ENCODE measurements around the gene SAMD8.
A peak's percentile ranks its signal among the peaks of the same experiment; 100 is the strongest.

The SAMD8 gene

DNA sequence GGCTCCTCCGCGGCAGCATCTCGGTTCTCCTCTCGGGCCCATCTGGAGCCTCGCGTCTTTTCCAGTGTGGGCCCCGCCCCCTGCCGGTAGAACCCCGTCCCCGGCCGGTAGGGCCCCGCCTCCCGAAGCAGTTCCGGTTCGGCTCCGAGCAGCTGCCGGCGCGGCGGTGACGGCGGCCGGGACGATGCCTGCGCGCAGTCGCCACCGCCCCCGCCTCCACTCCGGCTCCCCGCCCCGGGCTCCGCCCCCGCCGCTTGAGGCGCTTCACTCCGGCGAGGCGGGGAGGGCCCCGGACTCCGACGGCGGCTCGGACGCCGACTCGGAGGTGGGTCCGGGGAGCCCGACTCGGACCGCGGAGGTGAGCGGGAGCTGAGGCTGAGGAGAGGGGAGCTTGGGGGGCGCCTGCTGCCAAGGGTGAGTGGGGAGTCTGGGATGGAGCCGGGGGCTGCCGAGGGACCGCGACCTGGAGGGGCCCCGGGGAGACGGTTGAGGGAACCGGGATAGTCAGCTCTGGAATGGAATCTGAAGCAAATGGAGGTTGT is at the start of gene SAMD8:
Gene SAMD8 (plus strand): TSS at position 292 of the 542 bp plus-strand sequence. CDS start 38,873 bp downstream, outside the sequence.
- H3K4me3 ChIP-seq (ENCODE audit: insufficient read depth, low read length, poor library complexity, severe bottlenecking): peak within 1 kb of the TSS; percentile 65

DNA sequence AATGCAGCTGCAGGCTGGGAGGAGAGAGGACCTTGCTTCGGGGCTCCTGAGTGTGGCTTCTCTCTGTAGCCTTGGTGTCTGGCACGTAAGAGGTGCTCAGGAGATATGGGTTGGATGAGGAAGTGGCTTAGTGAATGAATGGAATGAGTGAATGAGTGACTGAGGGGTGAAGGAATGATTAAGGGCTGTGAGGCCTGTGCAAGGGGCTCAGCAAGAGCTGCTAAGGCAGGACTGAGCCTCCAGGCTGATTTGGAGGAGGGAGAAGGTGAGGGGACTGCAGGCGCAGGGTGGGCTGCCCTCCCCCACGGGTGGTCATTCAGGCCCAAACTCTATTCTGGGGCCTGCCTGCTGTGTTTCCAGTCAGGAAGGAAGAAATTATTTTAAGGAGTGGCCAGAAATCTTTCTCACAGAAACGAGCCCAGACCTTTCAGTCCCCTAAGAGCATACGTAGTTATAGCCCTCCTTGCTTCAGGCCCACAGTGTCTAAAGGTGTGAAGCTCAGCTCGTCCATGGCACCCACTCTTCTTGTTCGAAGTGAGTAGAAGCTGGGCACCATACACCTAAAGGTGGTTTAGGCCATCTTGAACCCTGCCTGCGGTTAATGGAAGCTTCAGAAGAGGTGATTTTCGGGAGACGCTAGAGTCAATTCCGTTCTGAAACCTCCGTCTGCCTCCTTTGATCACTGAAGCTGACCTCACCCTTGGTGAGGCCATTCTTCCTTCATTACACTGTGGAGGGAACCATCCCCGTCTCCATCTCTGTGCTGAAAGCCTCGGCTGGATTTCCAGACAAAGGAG is 49.5 kb upstream of the SAMD8 start:
- Histone ChIP-seq H3K36me3 (ENCODE audit: low read length) (no peaks in the 10 kb centered on the region), H3K9me2 (replicated peaks; ENCODE audit: insufficient read depth, low read length) (no peaks in the 10 kb centered on the region), H3F3A (ENCODE audit: insufficient read depth) (no peaks in the 10 kb centered on the region), H3K4me3 (ENCODE audit: insufficient read depth, low read length, poor library complexity, severe bottlenecking) (no peak overlapping the region), H3K27ac (ENCODE audit: low read depth, low read length) (no peak overlapping the region), H3K27me3 (ENCODE audit: low read length) (no peaks in the 10 kb centered on the region), H3K9ac (ENCODE audit: low read length) (no peak overlapping the region), H3K9me3 (ENCODE audit: insufficient read depth, low read length) (no peaks in the 10 kb centered on the region), H4K20me1 (ENCODE audit: low read depth, low read length) (no peaks in the 10 kb centered on the region), H3K4me2 (ENCODE audit: low read depth, low read length, poor library complexity, severe bottlenecking) (no peak overlapping the region), H3K79me2 (ENCODE audit: insufficient read depth, low read length) (no peaks in the 10 kb centered on the region), H2AFZ (ENCODE audit: low read depth, low read length, severe bottlenecking) (no peak overlapping the region)
- TF ChIP-seq, protein P1, sequence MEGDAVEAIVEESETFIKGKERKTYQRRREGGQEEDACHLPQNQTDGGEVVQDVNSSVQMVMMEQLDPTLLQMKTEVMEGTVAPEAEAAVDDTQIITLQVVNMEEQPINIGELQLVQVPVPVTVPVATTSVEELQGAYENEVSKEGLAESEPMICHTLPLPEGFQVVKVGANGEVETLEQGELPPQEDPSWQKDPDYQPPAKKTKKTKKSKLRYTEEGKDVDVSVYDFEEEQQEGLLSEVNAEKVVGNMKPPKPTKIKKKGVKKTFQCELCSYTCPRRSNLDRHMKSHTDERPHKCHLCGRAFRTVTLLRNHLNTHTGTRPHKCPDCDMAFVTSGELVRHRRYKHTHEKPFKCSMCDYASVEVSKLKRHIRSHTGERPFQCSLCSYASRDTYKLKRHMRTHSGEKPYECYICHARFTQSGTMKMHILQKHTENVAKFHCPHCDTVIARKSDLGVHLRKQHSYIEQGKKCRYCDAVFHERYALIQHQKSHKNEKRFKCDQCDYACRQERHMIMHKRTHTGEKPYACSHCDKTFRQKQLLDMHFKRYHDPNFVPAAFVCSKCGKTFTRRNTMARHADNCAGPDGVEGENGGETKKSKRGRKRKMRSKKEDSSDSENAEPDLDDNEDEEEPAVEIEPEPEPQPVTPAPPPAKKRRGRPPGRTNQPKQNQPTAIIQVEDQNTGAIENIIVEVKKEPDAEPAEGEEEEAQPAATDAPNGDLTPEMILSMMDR (IDR thresholded peaks at IDR 0.05; ENCODE audit: insufficient read depth, low read length, poor library complexity, severe bottlenecking): no peak
- TF ChIP-seq EZH2phosphoT487 (conservative IDR thresholded peaks at IDR 0.05; ENCODE audit: low read length): no peak

More for the DNA sequence above, at the start of gene SAMD8:
- Histone ChIP-seq H3K27ac (ENCODE audit: low read depth, low read length) (peak within 1 kb of the TSS; percentile 63), H3K4me2 (ENCODE audit: low read depth, low read length, poor library complexity, severe bottlenecking) (peak within 1 kb of the TSS; percentile 70), H3K36me3 (ENCODE audit: low read length) (no peaks in the 10 kb centered on the region), H2AFZ (ENCODE audit: low read depth, low read length, severe bottlenecking) (peak within 1 kb of the TSS; percentile 33), H4K20me1 (ENCODE audit: low read depth, low read length) (no peaks in the 10 kb centered on the region), H3K9ac (ENCODE audit: low read length) (peak within 1 kb of the TSS; percentile 76), H3F3A (ENCODE audit: insufficient read depth) (peaks cover 30% of the 10 kb centered on the region), H3K9me2 (replicated peaks; ENCODE audit: insufficient read depth, low read length) (no peaks in the 10 kb centered on the region), H3K27me3 (ENCODE audit: low read length) (no peaks in the 10 kb centered on the region), H3K9me3 (ENCODE audit: insufficient read depth, low read length) (no peaks in the 10 kb centered on the region), H3K79me2 (ENCODE audit: insufficient read depth, low read length) (peaks cover 44% of the 10 kb centered on the region)
- TF ChIP-seq EZH2phosphoT487 (conservative IDR thresholded peaks at IDR 0.05; ENCODE audit: low read length): no peak
- TF ChIP-seq, protein P1 (IDR thresholded peaks at IDR 0.05; ENCODE audit: insufficient read depth, low read length, poor library complexity, severe bottlenecking): no peak

DNA sequence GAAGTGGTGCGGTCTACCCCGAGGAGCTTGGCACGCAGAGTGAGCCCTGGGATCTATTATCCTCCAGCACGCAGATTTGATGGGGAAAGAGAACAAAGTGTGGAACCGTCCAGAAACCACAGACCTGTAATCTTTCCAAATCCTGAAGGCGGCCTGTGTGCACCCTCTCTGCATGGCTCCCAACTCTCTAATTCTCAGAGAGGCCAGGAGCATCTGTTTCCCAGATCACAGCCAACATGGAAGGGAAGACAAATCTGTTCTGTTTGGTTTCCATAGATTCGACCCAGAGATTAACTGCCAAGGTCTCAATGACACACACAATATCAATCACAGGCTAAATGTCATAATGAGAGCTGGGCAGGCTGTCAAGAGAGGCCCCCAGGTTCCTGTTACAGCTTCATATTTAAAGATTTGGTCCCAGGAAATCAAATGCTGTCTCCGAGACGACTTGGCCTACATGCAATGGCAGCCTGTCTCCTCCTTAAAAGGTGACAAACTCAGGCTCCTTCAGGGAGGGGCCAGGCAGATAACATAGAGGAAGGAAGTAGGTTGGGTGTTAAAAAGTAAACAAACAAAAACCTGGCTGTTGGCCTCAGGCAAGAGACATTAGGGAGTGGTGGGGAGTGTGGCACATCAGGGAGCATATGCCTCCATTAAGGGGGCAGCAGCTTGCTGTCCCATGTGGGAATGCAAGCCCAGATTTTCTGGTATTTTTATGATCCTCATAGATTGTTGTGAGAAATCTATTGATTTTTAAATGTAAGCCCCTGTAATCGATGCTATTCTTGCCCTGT is 48.8 kb upstream of the SAMD8 start:
- Histone ChIP-seq H3K79me2 (ENCODE audit: insufficient read depth, low read length) (no peaks in the 10 kb centered on the region), H2AFZ (ENCODE audit: low read depth, low read length, severe bottlenecking) (no peak overlapping the region), H3K4me2 (ENCODE audit: low read depth, low read length, poor library complexity, severe bottlenecking) (no peak overlapping the region), H3K36me3 (ENCODE audit: low read length) (no peaks in the 10 kb centered on the region), H3K4me3 (ENCODE audit: insufficient read depth, low read length, poor library complexity, severe bottlenecking) (no peak overlapping the region), H3K9me3 (ENCODE audit: insufficient read depth, low read length) (no peaks in the 10 kb centered on the region), H4K20me1 (ENCODE audit: low read depth, low read length) (no peaks in the 10 kb centered on the region), H3K27ac (ENCODE audit: low read depth, low read length) (no peak overlapping the region), H3K9ac (ENCODE audit: low read length) (no peak overlapping the region), H3K27me3 (ENCODE audit: low read length) (no peaks in the 10 kb centered on the region), H3K9me2 (replicated peaks; ENCODE audit: insufficient read depth, low read length) (no peaks in the 10 kb centered on the region), H3F3A (ENCODE audit: insufficient read depth) (no peaks in the 10 kb centered on the region)
- TF ChIP-seq, protein P1 (IDR thresholded peaks at IDR 0.05; ENCODE audit: insufficient read depth, low read length, poor library complexity, severe bottlenecking): no peak
- TF ChIP-seq EZH2phosphoT487 (conservative IDR thresholded peaks at IDR 0.05; ENCODE audit: low read length): no peak
